Measurements from ENCODE around the gene UBIAD1. TPM values are rescaled to one million over a fixed set of nuclear protein-coding genes. Genes with fewer than 3 reads are reported as not detected.
"Not testable (repeated sequence)": the region's sequence is repeated elsewhere in the genome, so short reads cannot be mapped to it uniquely, and the experiment has no call there.

Gene UBIAD1
- total RNA-seq, 1 donor from 2014 or later: 10.5 TPM

DNA sequence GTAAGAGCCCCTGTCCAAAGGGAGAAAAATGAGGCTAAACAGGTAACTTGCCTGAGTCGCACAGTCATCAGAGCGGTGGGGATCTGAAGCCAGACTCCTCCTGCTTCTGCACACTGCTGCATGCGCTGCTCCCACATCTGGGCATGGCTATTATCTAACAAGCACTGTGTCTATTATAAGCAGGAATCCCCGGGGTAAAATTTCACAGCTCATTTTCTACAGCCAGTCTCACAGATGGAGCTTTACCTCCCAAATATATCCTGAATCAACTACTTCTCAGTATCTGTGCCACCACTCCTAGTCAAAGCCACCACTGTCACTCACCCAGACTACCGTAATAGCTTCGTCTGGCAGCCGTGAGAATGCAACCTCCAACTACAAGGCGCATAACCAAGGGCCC, 20.5 kb upstream of the UBIAD1 start:
- no peak overlapping the region for H3K27ac Mint-ChIP-seq (ENCODE audit: unreplicated experiment)
- H3K36me3 Mint-ChIP-seq (ENCODE audit: low read depth): peaks cover 45% of the 10 kb centered on the region
- TF ChIP-seq, protein P1, sequence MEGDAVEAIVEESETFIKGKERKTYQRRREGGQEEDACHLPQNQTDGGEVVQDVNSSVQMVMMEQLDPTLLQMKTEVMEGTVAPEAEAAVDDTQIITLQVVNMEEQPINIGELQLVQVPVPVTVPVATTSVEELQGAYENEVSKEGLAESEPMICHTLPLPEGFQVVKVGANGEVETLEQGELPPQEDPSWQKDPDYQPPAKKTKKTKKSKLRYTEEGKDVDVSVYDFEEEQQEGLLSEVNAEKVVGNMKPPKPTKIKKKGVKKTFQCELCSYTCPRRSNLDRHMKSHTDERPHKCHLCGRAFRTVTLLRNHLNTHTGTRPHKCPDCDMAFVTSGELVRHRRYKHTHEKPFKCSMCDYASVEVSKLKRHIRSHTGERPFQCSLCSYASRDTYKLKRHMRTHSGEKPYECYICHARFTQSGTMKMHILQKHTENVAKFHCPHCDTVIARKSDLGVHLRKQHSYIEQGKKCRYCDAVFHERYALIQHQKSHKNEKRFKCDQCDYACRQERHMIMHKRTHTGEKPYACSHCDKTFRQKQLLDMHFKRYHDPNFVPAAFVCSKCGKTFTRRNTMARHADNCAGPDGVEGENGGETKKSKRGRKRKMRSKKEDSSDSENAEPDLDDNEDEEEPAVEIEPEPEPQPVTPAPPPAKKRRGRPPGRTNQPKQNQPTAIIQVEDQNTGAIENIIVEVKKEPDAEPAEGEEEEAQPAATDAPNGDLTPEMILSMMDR (IDR thresholded peaks at IDR 0.05): no peak
- DNase-seq (ENCODE audit: low spot score): no peak
- H3K27me3 Mint-ChIP-seq (ENCODE audit: low read depth): no peaks in the 10 kb centered on the region
- no peaks in the 10 kb centered on the region for H3K9me3 Mint-ChIP-seq (ENCODE audit: low read depth)
- H3K4me3 Mint-ChIP-seq (ENCODE audit: unreplicated experiment): no peak overlapping the region
- H3K4me1 Mint-ChIP-seq (ENCODE audit: low read depth): no peaks in the 10 kb centered on the region

- Mint-ChIP-seq H3K27me3 (ENCODE audit: low read depth) (no peaks in the 10 kb centered on the region), H3K4me3 (ENCODE audit: unreplicated experiment) (no peak overlapping the region), H3K27ac (ENCODE audit: unreplicated experiment) (no peak overlapping the region), H3K9me3 (ENCODE audit: low read depth) (no peaks in the 10 kb centered on the region), H3K36me3 (ENCODE audit: low read depth) (peaks cover 43% of the 10 kb centered on the region), H3K4me1 (ENCODE audit: low read depth) (no peaks in the 10 kb centered on the region)
- DNase-seq (ENCODE audit: low spot score): no peak
- TF ChIP-seq, protein P1 (IDR thresholded peaks at IDR 0.05): no peak
Measured at GRCh38 chr1:11253226-11253625, 19.8 kb upstream of the UBIAD1 start.

- Mint-ChIP-seq H3K4me3 (ENCODE audit: unreplicated experiment) (no peak overlapping the region), H3K36me3 (ENCODE audit: low read depth) (peaks cover 38% of the 10 kb centered on the region), H3K4me1 (ENCODE audit: low read depth) (peaks cover under 1% of the 10 kb centered on the region), H3K27me3 (ENCODE audit: low read depth) (no peaks in the 10 kb centered on the region), H3K27ac (ENCODE audit: unreplicated experiment) (no peak overlapping the region), H3K9me3 (ENCODE audit: low read depth) (no peaks in the 10 kb centered on the region)
- no peak for DNase-seq (ENCODE audit: low spot score)
- TF ChIP-seq, protein P1 (IDR thresholded peaks at IDR 0.05): no peak
Measured at GRCh38 chr1:11256299-11256698, 16.7 kb upstream of the UBIAD1 start.

DNA sequence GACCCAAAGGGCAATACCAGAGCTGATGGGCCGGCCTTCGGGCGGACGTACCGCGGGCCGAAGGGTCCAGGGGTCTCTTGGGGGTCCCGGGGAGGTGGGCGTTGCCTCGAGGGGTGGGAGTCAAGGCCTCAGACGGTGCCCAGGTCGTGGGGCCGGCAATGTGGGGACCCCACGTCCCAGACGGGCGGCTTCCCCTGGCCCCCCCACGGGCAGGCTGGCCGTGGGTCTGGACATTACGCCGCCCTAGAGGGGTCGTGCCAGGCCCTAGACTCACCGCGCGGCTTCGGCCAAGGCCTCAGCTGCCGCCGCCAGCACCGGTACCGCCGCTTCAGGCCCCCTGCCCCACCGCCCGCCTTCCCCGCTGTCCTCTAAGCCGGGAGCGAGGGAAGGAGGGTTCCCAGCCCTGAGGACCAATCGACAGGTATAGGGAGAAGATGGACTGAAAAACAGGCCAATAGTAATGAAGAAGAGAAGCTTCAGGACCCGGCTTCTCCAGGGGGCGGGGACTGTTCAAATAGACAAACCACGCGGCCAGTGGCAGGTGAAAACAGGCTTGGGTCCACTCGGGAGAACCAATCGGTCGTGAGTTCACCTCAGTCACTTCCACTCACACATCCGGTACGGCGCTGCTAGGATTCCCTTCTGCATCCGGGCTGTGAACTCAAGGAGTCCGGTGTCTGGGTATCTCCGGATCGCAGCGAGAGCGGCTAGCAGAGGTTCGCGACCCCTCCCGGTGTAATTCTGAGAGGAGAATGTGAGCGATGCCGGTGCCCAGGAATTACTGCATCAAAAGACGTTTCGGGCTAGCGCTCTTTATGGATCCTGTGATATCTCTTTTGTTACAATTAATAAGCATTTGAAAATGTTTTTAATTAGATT, 10.6 kb upstream of the UBIAD1 start, which contains the start of gene MTOR:
TSS of gene MTOR (minus strand) at position 381 of the 879 bp plus-strand sequence. CDS start 3,142 bp downstream, outside the sequence.
- H3K27ac Mint-ChIP-seq (ENCODE audit: unreplicated experiment): peak within 1 kb of the TSS; percentile 88
- H3K4me1 Mint-ChIP-seq (ENCODE audit: low read depth): peaks cover 16% of the 10 kb centered on the region
- DNase-seq (ENCODE audit: low spot score): peak; percentile 99
- H3K36me3 Mint-ChIP-seq (ENCODE audit: low read depth): peaks cover 8% of the 10 kb centered on the region
- no peaks in the 10 kb centered on the region for H3K27me3 Mint-ChIP-seq (ENCODE audit: low read depth)
- no peaks in the 10 kb centered on the region for H3K9me3 Mint-ChIP-seq (ENCODE audit: low read depth)
- TF ChIP-seq, protein P1 (IDR thresholded peaks at IDR 0.05): peak; percentile 55
- peak within 1 kb of the TSS; percentile 91 for H3K4me3 Mint-ChIP-seq (ENCODE audit: unreplicated experiment)

DNA sequence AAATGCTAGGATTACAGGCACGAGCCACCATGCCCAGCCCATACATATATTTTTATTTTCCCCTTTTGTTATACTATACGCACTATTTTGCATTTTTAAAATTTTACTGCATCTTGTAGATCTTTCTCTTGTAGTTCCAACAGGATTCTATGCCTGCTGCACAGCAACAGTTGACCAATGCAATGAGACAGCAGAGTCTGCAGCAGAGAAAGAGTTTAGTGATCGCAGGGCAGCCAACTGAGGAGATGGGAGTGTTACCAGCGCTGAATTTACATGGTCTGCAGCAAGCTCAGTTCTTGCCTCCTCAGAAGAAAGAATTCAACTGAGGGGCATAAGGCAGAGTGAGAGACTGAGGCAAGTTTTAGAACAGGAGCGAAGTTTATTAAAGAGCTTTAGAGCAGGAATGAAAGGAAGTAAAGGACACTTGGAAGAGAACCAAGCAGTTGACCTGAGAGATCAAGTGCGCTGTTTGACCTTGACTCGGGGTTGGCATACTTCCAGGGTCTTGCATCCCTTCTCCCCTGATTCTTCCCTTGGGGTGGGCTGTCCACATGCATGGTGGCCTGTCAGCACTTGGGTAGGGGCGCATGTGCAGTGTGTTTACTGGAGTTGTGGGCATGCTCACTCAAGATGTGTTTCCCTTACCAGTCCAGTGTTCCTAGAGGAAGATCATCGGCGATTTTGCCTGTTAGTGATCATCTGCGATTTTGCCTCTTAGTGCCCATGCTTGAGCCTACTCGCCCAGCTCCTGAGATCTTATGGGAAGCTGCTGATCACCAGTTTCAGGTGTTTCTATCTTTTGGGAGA, 6.5 kb upstream of the UBIAD1 start:
- Mint-ChIP-seq H3K27me3 (ENCODE audit: low read depth) (no peaks in the 10 kb centered on the region), H3K9me3 (ENCODE audit: low read depth) (no peaks in the 10 kb centered on the region), H3K36me3 (ENCODE audit: low read depth) (no peaks in the 10 kb centered on the region), H3K27ac (ENCODE audit: unreplicated experiment) (no peak overlapping the region), H3K4me3 (ENCODE audit: unreplicated experiment) (no peak overlapping the region), H3K4me1 (ENCODE audit: low read depth) (peaks cover 13% of the 10 kb centered on the region)
- TF ChIP-seq, protein P1 (IDR thresholded peaks at IDR 0.05): no peak
- DNase-seq (ENCODE audit: low spot score): no peak

DNA sequence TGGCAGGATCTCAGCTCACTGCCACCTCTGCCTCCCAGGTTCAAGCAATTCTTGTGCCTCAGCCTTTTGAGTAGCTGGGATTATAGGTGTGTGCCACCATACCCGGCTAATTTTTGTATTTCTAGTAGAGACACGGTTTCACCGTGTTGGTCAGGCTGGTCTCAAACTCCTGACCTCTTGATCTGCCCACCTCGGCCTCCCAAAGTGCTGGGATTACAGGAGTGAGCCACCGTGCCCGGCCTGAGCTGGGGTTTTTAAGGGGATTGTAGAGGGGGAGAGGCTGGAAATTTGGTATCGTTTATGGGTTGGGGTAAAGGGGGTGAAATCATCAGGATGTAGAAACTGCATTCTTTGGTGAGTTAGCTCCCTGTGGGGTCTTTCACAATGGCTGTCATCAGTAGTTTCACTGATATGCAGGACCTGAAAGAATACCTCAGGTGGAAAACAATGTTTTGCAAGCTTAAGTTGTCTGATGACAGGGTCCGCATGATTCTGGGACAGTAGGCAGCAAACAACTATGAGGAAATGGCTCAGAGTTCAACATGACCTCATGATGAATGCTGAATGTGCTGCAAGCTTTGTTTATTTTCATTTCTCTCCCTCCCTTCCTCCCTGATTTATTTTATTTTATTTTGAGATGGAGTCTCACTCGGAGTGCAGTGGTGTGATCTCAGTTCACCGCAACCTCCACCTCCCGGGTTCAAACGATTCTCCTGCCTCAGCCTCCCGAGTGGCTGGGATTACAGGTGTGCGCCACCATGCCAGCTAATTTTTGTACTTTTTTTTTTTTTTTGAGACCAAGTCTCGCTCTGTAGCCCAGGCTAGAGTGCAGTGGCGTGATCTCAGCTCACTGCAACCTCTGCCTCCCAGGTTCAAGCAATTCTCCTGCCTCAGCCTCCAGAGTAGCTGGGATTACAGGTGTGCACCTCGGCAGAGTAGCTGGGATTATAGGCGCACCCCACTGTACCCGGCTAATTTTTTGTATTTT, 5.4 kb upstream of the UBIAD1 start:
- H3K4me3 Mint-ChIP-seq (ENCODE audit: unreplicated experiment); H3K27me3 Mint-ChIP-seq (ENCODE audit: low read depth); H3K36me3 Mint-ChIP-seq (ENCODE audit: low read depth); H3K27ac Mint-ChIP-seq (ENCODE audit: unreplicated experiment); H3K9me3 Mint-ChIP-seq (ENCODE audit: low read depth); DNase-seq (ENCODE audit: low spot score): not testable (repeated sequence)
- peaks cover 10% of the 10 kb centered on the region for H3K4me1 Mint-ChIP-seq (ENCODE audit: low read depth)

Data from chondrocyte (in vitro differentiated cells).